ENCODE data around the gene KCNG2. TPM values are rescaled to one million over a fixed set of nuclear protein-coding genes. Genes with fewer than 3 reads are reported as not detected.

The KCNG2 gene
- total and polyA plus RNA-seq, 3 experiments from 2014 or later, result not detected

- Histone ChIP-seq H3K27ac (ENCODE audit: low read depth, low read length) (no peak overlapping the region), H3K4me1 (ENCODE audit: insufficient read depth, low read length) (no peaks in the 10 kb centered on the region), H3K36me3 (ENCODE audit: insufficient read depth, low read length) (no peaks in the 10 kb centered on the region), H3K4me3 (ENCODE audit: low read length) (no peak overlapping the region), H3K27me3 (ENCODE audit: insufficient read depth, low read length, poor library complexity, severe bottlenecking) (no peaks in the 10 kb centered on the region), H3K9me3 (ENCODE audit: low read length) (no peaks in the 10 kb centered on the region)
- no peak overlapping the region for H3K4me3 Mint-ChIP-seq
- ChIA-PET POLR2A (no interaction called here), CTCF (no interaction called here)
- DNase-seq, result no peak
- no peaks in the 10 kb centered on the region for H3K9me3 Mint-ChIP-seq
- no peaks in the 10 kb centered on the region for H3K36me3 Mint-ChIP-seq
- no peaks in the 10 kb centered on the region for H3K4me1 Mint-ChIP-seq
- H3K27me3 Mint-ChIP-seq, result peaks cover 19 to 57% of the 10 kb centered on the region in 2 donors
- no peak overlapping the region for H3K27ac Mint-ChIP-seq
Observed at GRCh38 chr18:79834834-79835233, 37.1 kb downstream of the KCNG2 start.

DNA sequence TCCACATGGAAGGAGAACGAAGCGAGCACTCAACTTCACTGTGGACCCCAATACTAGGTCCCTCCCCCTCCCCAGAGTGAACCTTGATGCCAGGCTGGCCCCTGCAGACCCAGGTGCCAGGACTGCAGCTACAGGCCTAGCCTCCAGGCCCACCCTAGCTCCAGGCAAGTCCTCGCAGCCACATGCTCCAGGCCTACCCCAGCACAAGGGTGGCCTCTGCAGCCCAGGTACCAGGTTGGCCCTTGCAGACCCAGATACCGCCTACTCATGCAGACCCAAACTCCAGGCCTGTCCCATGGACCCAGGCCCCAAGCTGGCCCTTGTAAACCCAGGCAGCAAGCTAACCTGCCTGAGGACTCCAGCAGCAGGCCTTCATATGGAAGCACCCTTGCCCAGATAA is 44.2 kb downstream of the KCNG2 start:
- ChIA-PET CTCF (no interaction called here), POLR2A (no interaction called here)
- no peak overlapping the region for H3K27ac ChIP-seq (ENCODE audit: low read depth, low read length)
- no peaks in the 10 kb centered on the region for H3K27me3 ChIP-seq (ENCODE audit: insufficient read depth, low read length, poor library complexity, severe bottlenecking)
- no peaks in the 10 kb centered on the region for H3K36me3 ChIP-seq (ENCODE audit: insufficient read depth, low read length)
- peaks cover 3 to 31% of the 10 kb centered on the region in 2 donors for H3K27me3 Mint-ChIP-seq
- peaks cover 0 to 3% (median 0%) of the 10 kb centered on the region in 3 donors for H3K4me1 Mint-ChIP-seq
- peaks cover 0 to 8% (median 2%) of the 10 kb centered on the region in 5 donors for H3K9me3 Mint-ChIP-seq
- no peaks in the 10 kb centered on the region for H3K9me3 ChIP-seq (ENCODE audit: low read length)
- H3K36me3 Mint-ChIP-seq, result no peaks in the 10 kb centered on the region
- H3K4me1 ChIP-seq (ENCODE audit: insufficient read depth, low read length), result no peaks in the 10 kb centered on the region
- H3K4me3 ChIP-seq (ENCODE audit: low read length), result no peak overlapping the region
- DNase-seq, result no peak
- H3K4me3 Mint-ChIP-seq, result no peak overlapping the region
- no peak overlapping the region for H3K27ac Mint-ChIP-seq

DNA sequence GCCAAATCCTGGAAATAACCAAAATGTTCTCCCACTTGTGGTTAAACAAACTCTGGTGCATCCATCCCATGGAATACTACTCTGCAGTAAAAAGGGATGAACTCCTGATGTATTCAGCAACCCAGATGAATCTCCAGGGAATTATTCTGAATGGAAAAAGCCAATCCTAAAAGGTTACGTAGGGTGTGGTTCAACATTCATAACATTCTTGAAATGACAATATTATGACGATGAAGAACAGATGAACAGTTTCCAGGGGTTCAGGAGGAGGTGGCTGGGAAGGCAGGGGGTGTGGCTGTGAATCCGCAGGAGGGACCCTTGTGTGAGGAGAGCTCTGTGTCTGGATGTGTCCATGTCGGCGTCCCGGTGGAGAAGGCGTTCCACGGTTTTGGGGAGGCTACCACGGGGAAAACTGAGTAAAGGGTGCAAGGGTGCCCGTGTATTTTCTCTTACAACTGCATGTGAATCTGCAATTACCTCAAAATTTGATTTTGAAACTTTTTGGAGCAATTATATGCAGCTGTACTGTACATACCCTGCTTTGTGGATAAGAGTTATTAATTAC is 47.3 kb downstream of the KCNG2 start:
- Histone ChIP-seq H3K4me1 (ENCODE audit: insufficient read depth, low read length) (no peaks in the 10 kb centered on the region), H3K27me3 (ENCODE audit: insufficient read depth, low read length, poor library complexity, severe bottlenecking) (no peaks in the 10 kb centered on the region), H3K36me3 (ENCODE audit: insufficient read depth, low read length) (no peaks in the 10 kb centered on the region), H3K27ac (ENCODE audit: low read depth, low read length) (no peak overlapping the region), H3K4me3 (ENCODE audit: low read length) (no peak overlapping the region), H3K9me3 (ENCODE audit: low read length) (no peaks in the 10 kb centered on the region)
- H3K4me1 Mint-ChIP-seq, result peaks cover 0 to 3% (median 0%) of the 10 kb centered on the region in 3 donors
- DNase-seq, result no peak
- CTCF ChIA-PET, result no interaction called here
- POLR2A ChIA-PET, result no interaction called here
- H3K27me3 Mint-ChIP-seq, result peaks cover 0 to 10% of the 10 kb centered on the region in 2 donors
- no peaks in the 10 kb centered on the region for H3K36me3 Mint-ChIP-seq
- no peak overlapping the region for H3K4me3 Mint-ChIP-seq
- H3K9me3 Mint-ChIP-seq, result peaks cover 0 to 8% (median 2%) of the 10 kb centered on the region in 5 donors
- H3K27ac Mint-ChIP-seq, result no peak overlapping the region

DNA sequence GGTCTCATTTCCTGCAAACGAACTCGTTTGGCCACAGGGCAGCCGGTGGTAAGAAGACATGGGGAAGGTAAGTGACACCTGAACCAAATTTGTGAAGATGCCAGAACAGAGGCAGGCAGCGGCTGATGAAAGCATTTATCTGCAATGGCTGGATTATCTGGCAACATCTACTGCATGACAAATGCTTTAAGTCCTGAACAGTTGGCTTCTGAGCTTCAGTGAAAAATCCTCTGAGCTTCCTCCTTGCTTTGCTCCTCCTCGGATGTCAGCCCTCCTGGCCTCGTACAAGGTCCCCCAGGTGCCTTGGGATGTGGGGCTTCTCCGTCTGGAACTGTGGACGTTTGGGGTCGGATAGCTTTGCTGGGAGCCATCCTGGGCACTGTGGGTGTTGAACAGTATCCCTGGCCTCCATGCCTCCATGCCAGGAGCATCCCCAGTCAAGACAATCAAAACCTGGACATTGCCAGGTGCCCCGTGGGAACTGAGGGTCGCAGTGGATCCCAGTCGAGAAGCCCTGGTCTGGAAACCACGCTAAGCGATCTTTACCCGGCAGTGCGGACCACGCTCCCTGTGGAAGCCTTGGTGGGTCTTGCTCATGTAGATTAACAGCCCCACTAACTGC is 49.3 kb downstream of the KCNG2 start:
- Mint-ChIP-seq H3K9me3 (peaks cover 0 to 8% (median 0%) of the 10 kb centered on the region in 5 donors), H3K36me3 (no peaks in the 10 kb centered on the region), H3K27ac (peak overlapping the region in 1 of 8 donors; percentile 43), H3K4me1 (peaks cover 0 to 3% (median 0%) of the 10 kb centered on the region in 3 donors), H3K27me3 (peaks cover 0 to 8% of the 10 kb centered on the region in 2 donors), H3K4me3 (no peak overlapping the region)
- Histone ChIP-seq H3K4me1 (ENCODE audit: insufficient read depth, low read length) (no peaks in the 10 kb centered on the region), H3K27me3 (ENCODE audit: insufficient read depth, low read length, poor library complexity, severe bottlenecking) (no peaks in the 10 kb centered on the region), H3K36me3 (ENCODE audit: insufficient read depth, low read length) (no peaks in the 10 kb centered on the region), H3K27ac (ENCODE audit: low read depth, low read length) (no peak overlapping the region), H3K9me3 (ENCODE audit: low read length) (no peaks in the 10 kb centered on the region), H3K4me3 (ENCODE audit: low read length) (no peak overlapping the region)
- POLR2A ChIA-PET, result no interaction called here
- CTCF ChIA-PET, result no interaction called here
- DNase-seq, result no peak

- Histone ChIP-seq H3K27me3 (ENCODE audit: insufficient read depth, low read length, poor library complexity, severe bottlenecking) (no peaks in the 10 kb centered on the region), H3K36me3 (ENCODE audit: insufficient read depth, low read length) (no peaks in the 10 kb centered on the region), H3K27ac (ENCODE audit: low read depth, low read length) (no peak overlapping the region), H3K9me3 (ENCODE audit: low read length) (no peaks in the 10 kb centered on the region), H3K4me1 (ENCODE audit: insufficient read depth, low read length) (no peaks in the 10 kb centered on the region), H3K4me3 (ENCODE audit: low read length) (no peak overlapping the region)
- DNase-seq, result no peak
- Mint-ChIP-seq H3K36me3 (no peaks in the 10 kb centered on the region), H3K27ac (no peak overlapping the region), H3K27me3 (peaks cover 0 to 5% of the 10 kb centered on the region in 2 donors), H3K4me1 (peaks cover 0 to 3% (median 0%) of the 10 kb centered on the region in 3 donors), H3K9me3 (peaks cover 0 to 2% (median 0%) of the 10 kb centered on the region in 5 donors), H3K4me3 (no peak overlapping the region)
- POLR2A ChIA-PET, result no interaction called here
- CTCF ChIA-PET, result no interaction called here
Observed at GRCh38 chr18:79847606-79848293, 50.0 kb downstream of the KCNG2 start.

DNA sequence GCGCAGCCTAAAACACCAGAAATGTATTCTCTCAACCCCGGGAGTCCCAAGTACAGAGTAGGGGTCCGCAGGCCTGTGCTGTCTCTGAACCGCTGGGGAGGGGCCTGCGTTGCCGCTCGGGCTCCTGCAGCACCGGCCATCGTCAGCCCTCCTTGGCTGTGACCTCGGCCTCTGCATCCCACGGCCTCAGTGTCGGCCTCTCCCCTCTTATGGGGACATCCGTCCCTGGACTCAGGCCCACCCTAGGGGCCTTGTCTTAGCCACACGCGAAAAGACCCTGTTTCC is 50.5 kb downstream of the KCNG2 start:
- Histone ChIP-seq H3K36me3 (ENCODE audit: insufficient read depth, low read length) (no peaks in the 10 kb centered on the region), H3K4me3 (ENCODE audit: low read length) (no peak overlapping the region), H3K27ac (ENCODE audit: low read depth, low read length) (no peak overlapping the region), H3K4me1 (ENCODE audit: insufficient read depth, low read length) (no peaks in the 10 kb centered on the region), H3K9me3 (ENCODE audit: low read length) (no peaks in the 10 kb centered on the region), H3K27me3 (ENCODE audit: insufficient read depth, low read length, poor library complexity, severe bottlenecking) (no peaks in the 10 kb centered on the region)
- H3K36me3 Mint-ChIP-seq, result no peaks in the 10 kb centered on the region
- no peak overlapping the region for H3K4me3 Mint-ChIP-seq
- H3K4me1 Mint-ChIP-seq, result peaks cover 0 to 3% (median 0%) of the 10 kb centered on the region in 3 donors
- ChIA-PET POLR2A (no interaction called here), CTCF (no interaction called here)
- no peak for DNase-seq
- peaks cover 0 to 5% of the 10 kb centered on the region in 2 donors for H3K27me3 Mint-ChIP-seq
- H3K9me3 Mint-ChIP-seq, result no peaks in the 10 kb centered on the region
- no peak overlapping the region for H3K27ac Mint-ChIP-seq

GRCh38 chr18:79848579-79849327 is 51.0 kb downstream of the KCNG2 start:
- ChIA-PET CTCF (no interaction called here), POLR2A (no interaction called here)
- Histone ChIP-seq H3K27ac (ENCODE audit: low read depth, low read length) (no peak overlapping the region), H3K4me1 (ENCODE audit: insufficient read depth, low read length) (no peaks in the 10 kb centered on the region), H3K27me3 (ENCODE audit: insufficient read depth, low read length, poor library complexity, severe bottlenecking) (no peaks in the 10 kb centered on the region), H3K4me3 (ENCODE audit: low read length) (no peak overlapping the region), H3K36me3 (ENCODE audit: insufficient read depth, low read length) (no peaks in the 10 kb centered on the region), H3K9me3 (ENCODE audit: low read length) (no peaks in the 10 kb centered on the region)
- Mint-ChIP-seq H3K36me3 (no peaks in the 10 kb centered on the region), H3K4me1 (no peaks in the 10 kb centered on the region), H3K9me3 (no peaks in the 10 kb centered on the region), H3K4me3 (no peak overlapping the region), H3K27ac (no peak overlapping the region), H3K27me3 (peaks cover 0 to 5% of the 10 kb centered on the region in 2 donors)
- DNase-seq, result no peak
